Measurements from ENCODE around the gene TAGLN2.
"Not testable (repeated sequence)": the region's sequence is repeated elsewhere in the genome, so short reads cannot be mapped to it uniquely, and the experiment has no call there.

Gene TAGLN2

DNA sequence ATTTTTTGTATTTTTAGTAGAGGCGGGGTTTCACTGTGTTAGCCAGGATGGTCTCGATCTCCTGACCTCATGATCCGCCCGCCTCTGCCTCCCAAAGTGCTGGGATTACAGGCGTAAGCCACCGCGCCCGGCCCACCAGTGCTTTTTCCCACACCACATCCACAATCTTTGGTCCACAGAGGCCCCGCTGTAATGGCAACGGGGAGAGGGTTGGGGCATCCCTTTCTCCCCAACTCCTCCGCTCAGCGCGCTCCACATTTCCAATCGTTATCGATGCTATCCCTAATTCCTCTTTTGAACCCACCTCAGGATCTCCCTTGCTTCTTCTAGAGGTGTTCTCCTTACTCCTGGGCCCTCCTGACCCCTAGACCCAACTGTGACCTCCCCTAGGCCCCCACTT is 25.7 kb downstream of the TAGLN2 start:
- not testable (repeated sequence) for DNase-seq (ENCODE audit: low spot score)

DNA sequence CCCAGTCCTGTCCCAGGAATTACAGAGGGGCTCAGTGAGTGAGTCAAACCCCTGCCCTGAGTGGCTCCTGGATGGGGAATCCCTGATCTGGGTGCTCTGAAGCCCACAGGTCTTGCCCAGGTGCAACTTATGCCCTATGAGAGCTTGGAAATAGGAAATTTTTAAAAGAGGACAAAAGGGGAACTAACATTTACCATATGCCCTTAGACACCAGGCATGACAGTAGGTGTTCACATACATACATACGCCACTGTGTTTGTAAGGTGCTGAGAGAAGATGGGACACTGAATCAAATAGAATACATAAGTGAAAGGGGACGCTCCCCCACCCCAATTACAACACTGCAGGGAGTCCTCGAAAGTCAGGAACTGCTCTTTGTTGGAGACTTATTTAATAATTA is 26.8 kb downstream of the TAGLN2 start:
- DNase-seq (ENCODE audit: low spot score) = no peak

DNA sequence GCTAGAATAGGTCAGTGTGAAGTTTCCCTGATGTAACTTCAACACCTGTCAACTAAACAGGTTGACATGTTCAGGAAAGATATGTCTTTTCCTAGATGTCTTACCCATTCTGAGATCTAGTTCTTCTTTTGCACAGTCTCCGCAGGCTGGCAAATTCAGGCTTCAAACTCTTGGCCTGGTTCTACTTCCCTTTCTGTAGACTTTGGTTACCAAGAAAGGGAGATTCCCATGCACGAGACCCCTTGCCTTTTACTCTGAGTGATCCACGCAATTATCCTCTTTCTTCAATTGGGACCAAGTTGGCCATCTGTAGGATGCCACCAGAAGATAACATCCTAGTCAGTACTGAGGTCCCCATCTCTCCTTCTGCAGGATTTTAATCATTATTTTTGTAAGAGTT is 27.3 kb downstream of the TAGLN2 start:
- DNase-seq (ENCODE audit: low spot score) = no peak

- no peak for DNase-seq (ENCODE audit: low spot score)
Observed at GRCh38 chr1:159896546-159896930, 28.8 kb downstream of the TAGLN2 start.

DNA sequence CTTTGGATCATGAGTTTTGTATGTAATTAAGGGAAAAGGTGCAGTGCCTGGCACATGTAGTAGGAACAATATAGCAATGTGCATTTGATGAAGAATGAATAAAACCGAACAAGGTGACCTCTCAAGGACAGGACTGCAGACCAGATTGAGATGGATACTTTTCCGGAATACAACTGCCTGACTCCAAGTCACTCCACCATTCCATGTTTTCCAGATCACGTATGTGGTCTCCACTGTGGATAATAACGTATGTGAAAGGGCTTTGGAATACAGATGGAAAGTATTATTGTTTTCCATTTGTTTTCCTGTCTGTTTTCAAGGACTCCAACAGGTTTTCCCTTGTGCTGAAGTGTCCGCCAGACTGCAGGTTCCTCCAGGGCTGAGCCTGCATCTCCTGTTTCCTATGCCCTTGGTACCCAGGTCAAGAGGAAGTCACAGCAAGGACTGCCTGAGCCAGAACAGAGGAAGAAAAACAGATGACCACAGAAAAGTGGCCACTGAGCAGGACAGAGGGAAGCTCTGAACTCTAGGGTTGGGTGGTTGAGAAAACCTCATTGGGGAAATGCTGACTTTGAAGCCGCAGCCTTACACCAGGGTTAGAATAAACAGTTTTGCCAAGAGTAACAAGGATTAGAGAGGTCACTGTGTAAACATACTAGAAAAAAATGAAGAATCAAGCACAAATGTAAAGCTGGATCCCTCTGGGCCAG is 29.3 kb downstream of the TAGLN2 start:
- no peak for DNase-seq (ENCODE audit: low spot score)

GRCh38 chr1:159895286-159895685 is 30.0 kb downstream of the TAGLN2 start:
- DNase-seq (ENCODE audit: low spot score) = no peak

- DNase-seq (ENCODE audit: low spot score) = no peak
Observed at GRCh38 chr1:159892944-159893343, 32.4 kb downstream of the TAGLN2 start.

GRCh38 chr1:159891275-159892157 is 33.8 kb downstream of the TAGLN2 start:
- DNase-seq (ENCODE audit: low spot score) = peak; percentile 86

GRCh38 chr1:159890390-159890789 is 34.9 kb downstream of the TAGLN2 start:
- no peak for DNase-seq (ENCODE audit: low spot score)

GRCh38 chr1:159889821-159890252 is 35.5 kb downstream of the TAGLN2 start:
- DNase-seq (ENCODE audit: low spot score) = no peak

- DNase-seq (ENCODE audit: low spot score) = no peak
Observed at GRCh38 chr1:159889202-159889601, 36.1 kb downstream of the TAGLN2 start.

DNA sequence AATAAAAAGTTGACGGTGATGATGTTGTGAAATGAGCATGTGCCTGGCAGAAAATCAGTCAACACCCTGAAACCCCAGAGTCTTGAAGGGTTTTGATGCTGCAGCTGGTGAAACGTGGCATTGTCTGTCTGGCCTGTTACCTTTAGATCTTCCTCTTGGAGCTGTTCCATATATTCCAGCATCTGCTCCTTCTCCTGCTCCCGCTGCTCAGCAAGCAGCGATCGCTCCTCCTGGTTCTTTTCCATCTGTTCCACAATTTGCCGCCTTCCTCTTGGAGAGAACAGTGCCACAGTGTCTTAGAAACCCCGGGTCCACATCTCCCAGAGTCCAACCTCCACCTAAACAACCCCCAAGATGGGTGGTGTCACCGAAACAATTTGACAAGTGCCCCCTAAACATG is 41.0 kb downstream of the TAGLN2 start:
- peak; percentile 72 for DNase-seq (ENCODE audit: low spot score)

DNA sequence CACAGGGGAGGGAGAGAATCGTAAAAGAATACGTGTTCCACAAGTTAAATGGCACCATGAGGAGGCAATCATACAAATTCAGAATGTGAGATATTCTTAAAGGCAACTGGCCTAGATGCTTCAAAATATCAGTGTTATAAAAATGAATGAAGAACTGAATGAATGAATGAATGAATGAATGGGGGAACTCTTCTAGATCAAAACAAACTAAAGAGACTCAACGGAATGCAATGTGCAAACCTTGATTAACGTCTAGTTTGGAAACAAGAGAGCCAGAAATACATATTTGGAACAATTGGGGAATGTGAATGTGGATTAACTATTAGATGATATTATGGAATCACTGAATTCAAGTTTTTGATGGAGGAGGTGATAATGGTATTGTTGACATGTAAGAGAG is 42.2 kb downstream of the TAGLN2 start:
- no peak for DNase-seq (ENCODE audit: low spot score)

DNA sequence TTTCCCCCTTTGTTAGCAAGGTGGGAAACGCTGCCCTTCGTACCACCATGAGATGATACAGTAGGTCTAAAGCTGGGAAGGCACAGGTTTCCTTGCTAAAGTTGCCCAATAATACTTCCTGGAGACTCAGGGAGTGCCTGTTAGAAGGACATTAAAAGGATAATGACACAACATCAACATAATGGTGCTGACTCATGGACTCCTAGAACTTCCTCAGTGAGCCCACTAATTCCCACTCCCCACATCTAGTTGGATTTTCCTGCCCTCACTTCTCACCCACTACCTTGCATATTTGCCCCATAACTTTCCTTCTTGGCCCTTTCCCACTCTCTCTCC is 42.8 kb downstream of the TAGLN2 start:
- DNase-seq (ENCODE audit: low spot score) = no peak

DNA sequence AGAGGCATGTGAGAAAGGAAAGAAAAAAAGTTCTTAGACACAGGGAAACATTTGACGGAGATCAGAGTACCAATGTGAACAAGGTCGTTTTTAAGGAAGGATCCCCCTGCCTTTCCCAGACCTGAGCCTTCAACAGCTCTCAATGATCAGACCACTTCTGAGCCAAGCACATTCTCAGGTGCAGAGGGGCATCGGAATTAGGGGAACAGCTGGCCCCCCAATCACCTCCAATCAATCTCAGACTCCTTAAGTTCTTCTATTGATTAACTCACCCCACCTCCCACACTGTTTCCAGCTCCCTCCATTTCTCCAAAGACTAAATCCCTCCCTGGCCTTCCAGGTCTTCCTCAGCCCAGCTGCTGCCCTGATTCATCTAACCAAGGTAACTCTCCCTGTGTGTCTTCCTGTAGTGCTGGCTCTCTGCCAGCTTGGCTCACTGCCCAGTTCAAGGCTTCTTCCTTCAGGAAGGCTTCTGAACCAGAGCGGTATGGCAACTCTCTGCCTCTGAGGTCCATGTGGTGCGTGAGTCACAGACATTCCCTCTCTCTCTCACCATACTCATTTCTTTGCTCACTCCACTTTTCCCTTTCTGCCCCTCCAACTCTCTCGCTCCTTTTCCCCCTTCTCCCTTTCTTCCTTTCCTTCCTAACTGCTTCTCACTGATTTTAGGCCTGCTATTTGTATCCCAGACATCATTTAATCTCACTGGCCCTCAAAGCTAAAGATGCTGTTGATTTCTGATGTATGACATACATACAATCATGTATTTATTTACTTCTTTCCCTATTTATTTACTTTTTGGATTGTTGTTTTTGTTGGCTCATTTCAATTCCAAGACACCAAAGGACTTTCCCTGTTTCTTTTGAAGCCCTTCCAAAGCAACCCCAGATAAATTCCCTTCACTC is 43.4 kb downstream of the TAGLN2 start:
- DNase-seq (ENCODE audit: low spot score) = peak; percentile 63

GRCh38 chr1:159880430-159880829 is 44.9 kb downstream of the TAGLN2 start:
- no peak for DNase-seq (ENCODE audit: low spot score)

DNA sequence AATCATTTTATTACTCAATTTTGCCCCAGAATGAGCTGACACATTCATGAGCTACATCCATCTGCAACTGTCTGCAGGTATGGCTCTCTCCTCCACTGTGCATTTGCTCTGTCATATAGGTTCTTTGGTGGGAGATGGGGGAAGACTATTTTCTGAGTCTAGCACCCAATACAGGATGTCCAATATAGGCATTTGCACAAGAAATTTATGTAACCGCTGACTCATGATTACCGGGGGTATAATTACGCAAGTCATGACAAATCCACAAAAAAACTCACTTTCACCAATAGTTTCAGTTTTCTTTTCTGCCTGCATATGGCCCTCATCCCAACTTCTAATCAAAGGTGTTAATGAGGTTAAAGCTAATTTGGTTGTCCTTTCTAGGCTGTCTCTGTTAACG is 45.3 kb downstream of the TAGLN2 start:
- no peak for DNase-seq (ENCODE audit: low spot score)

GRCh38 chr1:159879136-159879535 is 46.2 kb downstream of the TAGLN2 start:
- no peak for DNase-seq (ENCODE audit: low spot score)

- DNase-seq (ENCODE audit: low spot score) = no peak
Observed at GRCh38 chr1:159877695-159878444, 47.4 kb downstream of the TAGLN2 start.

DNA sequence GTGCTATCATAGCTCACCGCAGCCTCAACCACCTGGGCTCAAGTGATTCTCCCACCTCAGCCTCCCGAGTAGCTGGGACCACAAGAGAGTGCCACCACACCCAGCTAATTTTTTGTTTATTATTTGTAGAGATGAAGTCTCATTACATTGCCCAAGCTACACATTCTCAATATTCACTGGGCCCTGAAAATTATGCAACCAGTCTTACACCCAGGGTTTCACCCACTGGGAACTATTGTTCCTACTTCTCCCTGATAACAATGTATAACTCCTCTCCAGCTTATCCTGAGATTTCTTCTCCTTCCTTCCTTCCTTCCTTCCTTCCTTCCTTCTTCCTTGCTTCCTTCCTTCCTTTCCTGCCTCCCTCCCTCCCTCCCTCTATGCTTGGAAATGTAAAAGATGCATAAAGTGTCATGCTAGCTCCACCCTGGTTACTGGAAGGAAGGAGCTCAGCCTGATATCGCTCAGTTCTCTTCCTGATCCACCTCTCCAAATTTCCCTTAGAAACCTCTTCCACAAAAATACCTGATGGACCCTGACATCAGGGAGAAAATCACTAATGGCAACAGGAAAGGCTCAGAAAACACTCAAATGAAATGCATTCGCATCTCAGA is 51.7 kb downstream of the TAGLN2 start:
- no peak for DNase-seq (ENCODE audit: low spot score)

DNA sequence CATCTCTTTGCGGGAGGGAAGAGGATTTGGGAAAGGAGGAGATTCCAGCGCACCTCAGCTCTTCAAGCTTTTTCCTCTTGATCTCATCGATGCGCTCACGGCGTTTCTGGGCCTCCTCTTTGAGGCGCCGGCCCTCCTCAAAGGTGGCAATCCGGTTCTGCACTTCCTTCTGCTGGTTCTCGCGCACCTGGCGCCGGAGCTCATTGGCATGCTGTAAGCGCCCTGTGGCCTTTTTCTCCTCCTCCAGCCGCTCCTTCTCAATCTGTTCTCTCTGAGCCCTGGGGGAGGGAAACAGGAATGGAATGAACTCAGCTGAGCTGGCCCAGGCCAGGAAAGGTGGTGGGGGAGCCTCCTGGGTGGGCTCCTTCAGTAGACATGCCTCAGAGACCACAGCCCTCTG is 52.4 kb downstream of the TAGLN2 start:
- peak; percentile 82 for DNase-seq (ENCODE audit: low spot score)
